HEK293 (cell line): ENCODE measurements around the gene COMMD4.
A peak's percentile ranks its signal among the peaks of the same experiment; 100 is the strongest.

Experiments used
- CTCF ChIA-PET: fragments of 350-600 bp; formaldehyde crosslinking; extraction: SDS; loops from one replicate; lab custom pipeline; 2021; ENCODE audit warnings: antibody characterized with exemption; lab: Yijun Ruan, JAX
- POLR2A ChIA-PET: fragments of 300-600 bp; formaldehyde crosslinking; extraction: SDS; loops from one replicate; lab custom pipeline; 2020; ENCODE audit warnings: antibody characterized with exemption, inconsistent platforms; lab: Yijun Ruan, JAX
- H3K27ac ChIP-seq: fragments of 200-500 bp; sonication (Bioruptor generic); 2 replicates; pipeline ENCODE4 v1.5.1; 2014; ENCODE audit warnings: low read depth, low read length, control low read depth, inconsistent platforms; ENCODE audit errors: extremely low read depth
- H3K36me3 ChIP-seq, 2 experiments: fragments of 200-500 bp in 1 of 2; sonication (Bioruptor generic) in 1 of 2; 1 replicate in 1 of 2; 2 replicates in 1 of 2; pipeline ENCODE4 v1.5.1; 2014 to 2017; ENCODE audit warnings: inconsistent platforms in 2 of 2, low read length in 2 of 2; ENCODE audit not compliant: control insufficient read depth in 2 of 2, insufficient read depth in 1 of 2
- H3K4me1 ChIP-seq: fragments of 200-500 bp; sonication (Bioruptor generic); 2 replicates; pipeline ENCODE4 v1.5.1; 2014; ENCODE audit warnings: mild to moderate bottlenecking, low read length, inconsistent platforms; ENCODE audit not compliant: control insufficient read depth, insufficient read depth
- H3K4me3 ChIP-seq: 2 replicates; pipeline ENCODE4 v1.5.1; 2011; ENCODE audit warnings: low read depth, mild to moderate bottlenecking, control low read depth, low read length, moderate library complexity
- H3K9me3 ChIP-seq: fragments of 200-500 bp; sonication (Bioruptor generic); 2 replicates; pipeline ENCODE4 v1.5.1; 2014; ENCODE audit warnings: low read depth, low read length, inconsistent platforms; ENCODE audit not compliant: control insufficient read depth, insufficient read depth
- GLIS1 ChIP-seq: fragments of 450-650 bp; formaldehyde crosslinking; IDR thresholded peaks from 2 replicates; pipeline ENCODE4 v1.5.1; 2016; ENCODE audit warnings: missing biosample characterization, missing genetic modification characterization
- KLF9 ChIP-seq: fragments of 450-650 bp; formaldehyde crosslinking; IDR thresholded peaks from 2 replicates; pipeline ENCODE4 v1.5.1; 2016; ENCODE audit warnings: missing biosample characterization, missing genetic modification characterization, low read depth
- RBAK ChIP-seq: fragments of 450-650 bp; formaldehyde crosslinking; IDR thresholded peaks from 2 replicates; pipeline ENCODE4 v1.5.1; 2016; ENCODE audit warnings: missing biosample characterization, missing genetic modification characterization
- SP2 ChIP-seq: fragments of 450-650 bp; formaldehyde crosslinking; IDR thresholded peaks from 2 replicates; pipeline ENCODE4 v1.5.1; 2016; ENCODE audit warnings: missing biosample characterization, missing genetic modification characterization
- ZNF114 ChIP-seq: fragments of 450-650 bp; formaldehyde crosslinking; IDR thresholded peaks from 2 replicates; pipeline ENCODE4 v1.5.0; 2017; ENCODE audit warnings: missing biosample characterization, missing genetic modification characterization
- ZNF138 ChIP-seq: fragments of 450-650 bp; formaldehyde crosslinking; IDR thresholded peaks from 2 replicates; pipeline ENCODE4 v1.5.1; 2016; ENCODE audit warnings: missing biosample characterization, missing genetic modification characterization, borderline replicate concordance
- ZNF148 ChIP-seq: fragments of 450-650 bp; formaldehyde crosslinking; IDR thresholded peaks from 2 replicates; pipeline ENCODE4 v1.5.0; 2017; ENCODE audit warnings: missing biosample characterization, missing genetic modification characterization, borderline replicate concordance
- ZNF426 ChIP-seq: fragments of 450-650 bp; formaldehyde crosslinking; IDR thresholded peaks from 2 replicates; pipeline ENCODE4 v1.5.1; 2017; ENCODE audit warnings: missing biosample characterization, missing genetic modification characterization, mild to moderate bottlenecking, inconsistent platforms, moderate library complexity
- ZNF513 ChIP-seq: fragments of 450-650 bp; IDR thresholded peaks from 2 replicates; pipeline ENCODE4 v1.5.1; 2018; ENCODE audit warnings: missing biosample characterization, missing genetic modification characterization
- ZNF561 ChIP-seq: fragments of 450-650 bp; IDR thresholded peaks from 2 replicates; pipeline ENCODE4 v1.5.1; 2018; ENCODE audit warnings: missing biosample characterization, missing genetic modification characterization, borderline replicate concordance
- ZNF645 ChIP-seq: fragments of 450-650 bp; formaldehyde crosslinking; IDR thresholded peaks from 2 replicates; pipeline ENCODE4; 2016; ENCODE audit warnings: missing biosample characterization, missing genetic modification characterization
- ZNF677 ChIP-seq: fragments of 450-650 bp; IDR thresholded peaks from 2 replicates; pipeline ENCODE4 v1.5.0; 2018; ENCODE audit warnings: missing biosample characterization, mild to moderate bottlenecking, missing genetic modification characterization, moderate library complexity
- ZNF791 ChIP-seq: fragments of 450-650 bp; formaldehyde crosslinking; IDR thresholded peaks from 2 replicates; pipeline ENCODE4 v1.5.1; 2016; ENCODE audit warnings: missing biosample characterization, missing genetic modification characterization

Gene COMMD4

GRCh38 chr15:75360391-75360790 is 24.5 kb downstream of the COMMD4 start (continued):
- TF ChIP-seq ZNF791 (tag by site-specific recombination), result no peak

GRCh38 chr15:75360856-75361255 is 25.0 kb downstream of the COMMD4 start:
- CTCF ChIA-PET, result no interaction called here
- no peaks in the 10 kb centered on the region for H3K4me1 ChIP-seq
- TF ChIP-seq ZNF138 (tag by site-specific recombination) (no peak), SP2 (tag by site-specific recombination) (peak; percentile 19; the same call in 1 of the 2 replicates)
- TF ChIP-seq, all 188 proteins: peak for 1
- POLR2A ChIA-PET, result interaction anchor here (0.8 to 2.9 kb wide), 5 partner anchors 7 to 218 kb away, joined by 3 to 12 read pairs (median 4); partner anchors contain the start of genes MAN2C1, PTPN9 and SIN3A
- Histone ChIP-seq H3K36me3 (peaks cover 7 to 73% of the 10 kb centered on the region in 2 experiments; a peak in 2 of 3 replicates), H3K9me3 (no peaks in the 10 kb centered on the region), H3K4me3 (no peak overlapping the region), H3K27ac (no peak overlapping the region)

GRCh38 chr15:75361361-75361988 is 25.6 kb downstream of the COMMD4 start:
- no peaks in the 10 kb centered on the region for H3K9me3 ChIP-seq
- no peak for TF ChIP-seq ZNF561 (tag by site-specific recombination)
- TF ChIP-seq ZNF114, result no peak
- no peak for TF ChIP-seq KLF9 (tag by site-specific recombination)
- TF ChIP-seq ZNF645 (tag by site-specific recombination), result no peak
- no peak for TF ChIP-seq RBAK (tag by site-specific recombination)
- no peak for TF ChIP-seq ZNF513 (tag by site-specific recombination)
- TF ChIP-seq GLIS1 (tag by site-specific recombination), result no peak
- no peak for TF ChIP-seq ZNF677
- TF ChIP-seq ZNF426 (tag by site-specific recombination), result no peak
- no peak for TF ChIP-seq ZNF148 (tag by site-specific recombination)
- TF ChIP-seq, all 188 proteins: peak for 0
- Histone ChIP-seq H3K4me1 (no peaks in the 10 kb centered on the region), H3K27ac (no peak overlapping the region), H3K4me3 (no peak overlapping the region), H3K36me3 (peaks cover 11 to 73% of the 10 kb centered on the region in 2 experiments; a peak in 2 of 3 replicates)
- POLR2A ChIA-PET, result interaction anchor here (0.6 to 1.8 kb wide), 2 partner anchors 13 to 812 kb away, joined by 4 read pairs; no protein-coding TSS in a partner anchor
- CTCF ChIA-PET, result no interaction called here
